Measurements from ENCODE around the gene CPSF4. TPM values are rescaled to one million over a fixed set of nuclear protein-coding genes. Genes with fewer than 3 reads are reported as not detected.

The CPSF4 gene
- total RNA-seq, 1 experiment from 2014 or later, result 98.2 TPM

GRCh38 chr7:99428972-99429566 lies 9.7 kb upstream of the CPSF4 start:
- Histone ChIP-seq H3K27me3 (ENCODE audit: insufficient read depth, low read length) (no peaks in the 10 kb centered on the region), H3K27ac (ENCODE audit: insufficient read length, low read depth, low read length) (no peak overlapping the region), H2BK20ac (ENCODE audit: low read depth, low read length, poor library complexity, severe bottlenecking) (no peak overlapping the region), H2BK12ac (ENCODE audit: insufficient read length, low read depth, low read length) (no peak overlapping the region), H4K8ac (replicated peaks; ENCODE audit: insufficient read length, low read depth, low read length) (no peak overlapping the region), H3K9me3 (ENCODE audit: control insufficient read depth, low read depth, low read length) (no peaks in the 10 kb centered on the region), H3T11ph (ENCODE audit: low read length) (no peak overlapping the region), H3K18ac (ENCODE audit: insufficient read length, low read depth, low read length) (no peak overlapping the region), H3K56ac (ENCODE audit: insufficient read length, low read depth, low read length) (no peak overlapping the region), H2BK120ac (ENCODE audit: low read depth, low read length, poor library complexity, severe bottlenecking) (no peak overlapping the region), H3K4me2 (ENCODE audit: insufficient read depth, insufficient read length, low read length) (no peak overlapping the region), H4K91ac (ENCODE audit: insufficient read length, low read depth, low read length) (no peak overlapping the region), H3K4ac (ENCODE audit: low read depth, low read length) (no peak overlapping the region), H3K9ac (ENCODE audit: extremely low read depth, insufficient read length, low read length) (no peak overlapping the region), H2AK5ac (ENCODE audit: insufficient read length, low read length) (no peak overlapping the region), H3K23ac (ENCODE audit: insufficient read length, low read depth, low read length) (no peak overlapping the region), H4K5ac (ENCODE audit: insufficient read length, low read depth, low read length) (no peak overlapping the region), H4K20me1 (ENCODE audit: control insufficient read depth, insufficient read depth, insufficient read length) (no peaks in the 10 kb centered on the region), H3K14ac (ENCODE audit: insufficient read depth, low read length) (no peak overlapping the region), H3K4me1 (ENCODE audit: insufficient read depth, low read length) (no peaks in the 10 kb centered on the region), H3K23me2 (ENCODE audit: insufficient read length, low read depth, low read length, poor library complexity, severe bottlenecking) (no peaks in the 10 kb centered on the region), H3K79me1 (ENCODE audit: insufficient read depth, low read depth, low read length, poor library complexity, severe bottlenecking) (no peaks in the 10 kb centered on the region), H2BK5ac (ENCODE audit: insufficient read length, low read length) (no peak overlapping the region), H2BK15ac (ENCODE audit: low read depth, low read length) (no peak overlapping the region), H2AFZ (ENCODE audit: low read length) (no peak overlapping the region), H3K79me2 (ENCODE audit: insufficient read depth, low read length) (no peaks in the 10 kb centered on the region)
- DNase-seq, result no peak
- Mint-ChIP-seq H3K4me1 (no peaks in the 10 kb centered on the region), H3K36me3 (ENCODE audit: insufficient read depth in 1 of 3, low read depth in 3 of 3) (peaks cover 58 to 76% (median 69%) of the 10 kb centered on the region in 3 experiments), H3K9me3 (no peaks in the 10 kb centered on the region), H3K27ac (no peak overlapping the region; a peak in 1 of 7 replicates), H3K27me3 (ENCODE audit: low read depth) (no peaks in the 10 kb centered on the region), H3K4me3 (no peak overlapping the region)
- WGBS (ENCODE audit: extremely low coverage, insufficient read length, low lambda C conversion rate), result no CpG with 5 or more reads among the region's 10 CpGs
- TF ChIP-seq, protein P1, sequence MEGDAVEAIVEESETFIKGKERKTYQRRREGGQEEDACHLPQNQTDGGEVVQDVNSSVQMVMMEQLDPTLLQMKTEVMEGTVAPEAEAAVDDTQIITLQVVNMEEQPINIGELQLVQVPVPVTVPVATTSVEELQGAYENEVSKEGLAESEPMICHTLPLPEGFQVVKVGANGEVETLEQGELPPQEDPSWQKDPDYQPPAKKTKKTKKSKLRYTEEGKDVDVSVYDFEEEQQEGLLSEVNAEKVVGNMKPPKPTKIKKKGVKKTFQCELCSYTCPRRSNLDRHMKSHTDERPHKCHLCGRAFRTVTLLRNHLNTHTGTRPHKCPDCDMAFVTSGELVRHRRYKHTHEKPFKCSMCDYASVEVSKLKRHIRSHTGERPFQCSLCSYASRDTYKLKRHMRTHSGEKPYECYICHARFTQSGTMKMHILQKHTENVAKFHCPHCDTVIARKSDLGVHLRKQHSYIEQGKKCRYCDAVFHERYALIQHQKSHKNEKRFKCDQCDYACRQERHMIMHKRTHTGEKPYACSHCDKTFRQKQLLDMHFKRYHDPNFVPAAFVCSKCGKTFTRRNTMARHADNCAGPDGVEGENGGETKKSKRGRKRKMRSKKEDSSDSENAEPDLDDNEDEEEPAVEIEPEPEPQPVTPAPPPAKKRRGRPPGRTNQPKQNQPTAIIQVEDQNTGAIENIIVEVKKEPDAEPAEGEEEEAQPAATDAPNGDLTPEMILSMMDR (conservative IDR thresholded peaks at IDR 0.05), result no peak

Measured in H9 (cell line).